GM18909 (cell line): Measurements from ENCODE around the gene NXF1.
A peak's percentile ranks its signal among the peaks of the same experiment; 100 is the strongest.
"Not testable (repeated sequence)": the region's sequence is repeated elsewhere in the genome, so short reads cannot be mapped to it uniquely, and the experiment has no call there.

Experiments used
- ATAC-seq: cut with Tn5 transposase; IDR thresholded peaks from one replicate; pipeline ENCODE4 v1.9.1; 2021; ENCODE audit warnings: mild to moderate bottlenecking; ENCODE audit not compliant: unreplicated experiment, poor library complexity

Gene NXF1

GRCh38 chr11:62788991-62789390 is 16.2 kb downstream of the NXF1 start:
- no peak for ATAC-seq

DNA sequence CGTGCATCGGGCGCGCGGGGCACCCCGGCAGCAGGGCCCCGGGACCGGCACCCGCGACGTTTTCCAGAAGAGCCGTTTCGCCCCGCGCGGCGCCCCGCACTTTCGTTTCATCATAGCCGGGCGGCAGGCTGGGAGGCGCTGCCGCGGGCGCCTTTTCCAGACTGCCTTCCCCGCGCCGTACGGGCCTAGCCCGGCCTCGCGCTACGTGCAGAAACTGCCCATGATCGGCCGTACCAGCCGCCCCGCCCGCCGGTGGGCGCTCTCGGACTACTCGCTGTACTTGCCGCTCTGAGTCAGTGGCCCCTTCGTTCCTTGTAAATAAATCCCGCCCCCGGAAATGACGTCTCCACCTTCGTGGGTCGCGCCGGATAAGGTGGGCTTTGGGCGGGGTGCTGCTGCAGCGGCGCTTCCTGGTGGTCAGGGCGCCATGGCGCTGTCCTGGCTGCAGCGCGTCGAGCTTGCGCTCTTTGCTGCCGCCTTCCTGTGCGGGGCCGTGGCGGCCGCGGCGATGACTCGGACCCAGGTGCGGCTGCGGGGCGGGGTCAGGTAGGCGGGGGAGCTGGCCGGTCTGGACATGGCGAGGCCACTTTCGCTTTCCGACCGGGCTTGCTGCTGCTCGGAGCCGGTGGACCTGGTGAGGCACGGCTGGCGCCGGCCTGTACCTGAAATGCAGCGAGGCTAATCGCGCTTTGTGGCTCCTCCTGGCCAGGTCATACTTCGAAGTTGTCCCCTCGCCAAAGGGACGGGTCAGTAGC is 18.1 kb downstream of the NXF1 start, which contains the start of gene TMEM179B:
Gene TMEM179B (plus strand): TSS at position 398 of the 755 bp plus-strand sequence. CDS start 30 bp downstream, at position 428.
- peak; percentile 65 for ATAC-seq

DNA sequence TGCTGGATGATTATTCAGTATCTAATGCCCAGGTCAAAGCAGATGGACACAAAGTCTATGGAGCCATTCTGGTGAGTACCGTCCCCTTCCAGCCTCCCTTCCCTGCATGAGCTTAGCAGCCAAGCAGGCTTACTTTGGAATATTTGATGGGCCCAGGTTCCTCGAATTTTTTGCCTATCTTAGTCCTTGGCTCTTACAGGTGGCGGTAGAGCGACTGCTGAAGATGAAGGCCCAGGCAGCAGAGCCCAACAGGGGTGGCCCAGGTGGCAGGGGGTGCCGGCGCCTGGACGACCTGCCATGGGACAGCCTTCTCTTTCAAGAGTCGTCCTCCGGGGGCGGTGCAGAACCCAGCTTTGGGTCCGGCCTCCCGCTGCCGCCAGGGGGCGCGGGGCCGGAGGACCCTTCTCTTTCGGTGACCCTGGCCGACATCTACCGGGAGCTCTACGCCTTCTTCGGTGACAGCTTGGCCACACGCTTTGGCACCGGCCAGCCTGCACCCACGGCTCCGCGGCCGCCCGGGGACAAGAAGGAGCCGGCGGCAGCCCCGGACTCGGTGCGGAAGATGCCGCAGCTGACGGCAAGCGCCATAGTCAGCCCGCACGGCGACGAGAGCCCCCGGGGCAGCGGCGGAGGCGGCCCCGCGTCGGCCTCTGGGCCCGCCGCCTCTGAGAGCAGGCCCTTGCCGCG is 18.8 kb downstream of the NXF1 start:
- ATAC-seq: peak; percentile 66

- no peak for ATAC-seq
Measured at GRCh38 chr11:62782753-62783152, 22.5 kb downstream of the NXF1 start.

DNA sequence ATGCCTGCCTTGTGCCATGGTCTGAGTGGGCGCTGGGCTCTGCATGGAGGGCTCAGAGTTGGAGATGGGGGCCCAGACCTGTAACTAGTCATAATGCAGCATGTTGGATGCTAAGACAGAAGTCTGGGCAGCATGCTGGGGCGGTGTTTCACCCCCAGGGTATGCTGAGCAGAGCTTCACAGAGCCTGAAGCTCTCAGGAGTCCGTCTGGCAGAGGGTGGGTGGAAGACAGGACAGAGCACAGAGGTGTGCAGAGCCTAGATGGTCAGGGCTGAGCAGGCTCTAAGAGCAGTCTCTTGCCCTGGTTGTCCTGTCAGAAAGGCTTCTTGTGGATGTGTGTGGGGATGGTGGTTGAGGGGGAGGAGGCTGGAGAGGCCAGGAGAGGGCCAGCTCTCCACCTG is 26.8 kb downstream of the NXF1 start:
- ATAC-seq: no peak

DNA sequence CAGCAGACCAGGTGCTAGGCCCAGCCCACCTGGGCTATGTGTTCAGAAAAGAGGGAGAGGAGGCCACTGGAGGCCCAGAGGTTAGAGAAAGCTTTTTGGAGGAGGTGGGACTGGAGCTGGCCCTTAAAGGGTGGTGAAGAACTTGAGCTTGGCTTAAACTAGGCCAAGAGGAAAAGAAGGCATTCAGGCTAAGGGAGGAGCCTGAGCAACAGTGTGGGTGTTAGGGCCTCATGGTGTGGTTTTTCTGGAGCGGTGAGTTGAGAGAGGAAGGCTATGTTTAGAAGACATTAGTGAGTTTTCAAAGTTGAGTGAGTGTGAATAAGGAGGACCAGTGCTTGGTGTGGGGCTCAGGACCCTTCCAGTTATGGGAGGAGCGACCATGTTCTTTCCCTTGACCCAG is 27.9 kb downstream of the NXF1 start:
- no peak for ATAC-seq

DNA sequence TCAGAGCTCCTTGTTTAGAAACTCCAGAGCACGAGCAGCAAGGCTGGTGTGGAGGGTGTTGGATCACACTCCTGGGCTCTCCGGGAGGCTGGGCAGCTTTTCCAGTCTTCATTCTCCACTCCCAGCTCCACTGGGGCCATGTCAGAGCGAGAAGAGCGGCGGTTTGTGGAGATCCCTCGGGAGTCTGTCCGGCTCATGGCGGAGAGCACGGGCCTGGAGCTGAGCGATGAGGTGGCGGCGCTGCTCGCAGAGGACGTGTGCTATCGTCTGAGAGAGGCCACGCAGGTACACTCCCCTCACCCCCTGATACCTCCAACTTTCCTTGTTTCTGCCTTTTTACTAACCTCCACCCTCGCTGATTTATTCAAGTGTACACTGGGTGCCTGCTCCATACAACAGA is 29.6 kb downstream of the NXF1 start:
- ATAC-seq: no peak

DNA sequence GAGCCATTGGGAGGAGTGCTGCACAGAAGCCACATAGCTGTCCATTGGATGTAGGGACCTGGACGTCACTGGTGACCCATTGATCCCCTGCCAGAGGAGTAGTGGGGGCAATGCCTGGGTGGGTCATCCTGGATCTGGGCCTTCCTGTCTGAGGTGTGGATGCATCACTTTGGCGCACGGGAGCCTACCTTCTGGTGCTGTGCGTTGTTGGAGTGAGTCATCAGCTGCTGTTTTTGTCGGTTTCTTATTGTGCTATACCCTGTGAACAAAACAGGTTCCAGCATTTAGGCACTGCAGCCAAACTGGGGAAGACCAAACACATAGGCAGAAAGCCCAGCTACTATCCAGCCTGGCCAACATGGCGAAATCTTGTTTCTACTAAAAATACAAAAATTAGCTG is 30.8 kb downstream of the NXF1 start:
- ATAC-seq: no peak

GRCh38 chr11:62771144-62772021 is 33.9 kb downstream of the NXF1 start, which contains the start of gene TAF6L:
TAF6L (plus strand) TSS chr11:62771396; CDS start chr11:62775784, 4,388 bp downstream.
- peak; percentile 79 for ATAC-seq

DNA sequence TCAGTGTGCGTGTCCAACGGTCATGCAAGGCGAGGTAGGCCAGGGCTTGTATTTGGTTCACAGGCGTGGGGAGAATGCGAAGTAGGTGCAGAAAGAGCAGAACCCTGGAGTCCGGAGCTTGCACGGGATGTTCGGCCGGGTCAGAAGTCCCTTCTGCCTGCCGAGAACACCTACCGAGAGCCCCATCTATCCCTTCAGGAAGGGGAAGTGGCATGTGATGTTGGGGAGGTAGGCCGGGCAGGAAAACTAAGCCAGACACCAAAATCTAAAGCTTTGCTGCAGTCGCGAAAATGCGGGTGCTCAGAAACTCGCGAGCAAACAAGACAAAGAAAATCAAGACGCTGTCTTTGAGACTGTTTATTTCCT is 34.5 kb downstream of the NXF1 start:
- ATAC-seq: peak; percentile 8

DNA sequence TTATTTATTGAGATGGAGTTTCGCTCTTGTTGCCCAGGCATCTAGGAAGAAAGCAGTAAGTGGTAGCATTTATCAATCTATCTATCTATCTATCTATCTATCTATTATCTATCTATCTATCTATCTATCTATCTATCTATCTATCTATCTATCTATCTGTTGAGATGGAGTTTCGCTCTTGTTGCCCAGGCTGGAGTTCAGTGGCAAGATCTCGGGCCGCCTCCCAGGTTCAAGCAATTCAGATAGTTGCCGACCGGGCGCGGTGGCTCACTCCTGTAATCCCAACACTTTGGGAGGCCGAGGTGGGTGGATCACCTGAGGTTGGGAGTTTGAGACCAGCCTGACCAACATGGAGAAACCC is 44.4 kb downstream of the NXF1 start:
- not testable (repeated sequence) for ATAC-seq

GRCh38 chr11:62757846-62758788 is 47.1 kb downstream of the NXF1 start:
- ATAC-seq: no peak

- ATAC-seq: no peak
Measured at GRCh38 chr11:62755086-62755615, 50.1 kb downstream of the NXF1 start.

DNA sequence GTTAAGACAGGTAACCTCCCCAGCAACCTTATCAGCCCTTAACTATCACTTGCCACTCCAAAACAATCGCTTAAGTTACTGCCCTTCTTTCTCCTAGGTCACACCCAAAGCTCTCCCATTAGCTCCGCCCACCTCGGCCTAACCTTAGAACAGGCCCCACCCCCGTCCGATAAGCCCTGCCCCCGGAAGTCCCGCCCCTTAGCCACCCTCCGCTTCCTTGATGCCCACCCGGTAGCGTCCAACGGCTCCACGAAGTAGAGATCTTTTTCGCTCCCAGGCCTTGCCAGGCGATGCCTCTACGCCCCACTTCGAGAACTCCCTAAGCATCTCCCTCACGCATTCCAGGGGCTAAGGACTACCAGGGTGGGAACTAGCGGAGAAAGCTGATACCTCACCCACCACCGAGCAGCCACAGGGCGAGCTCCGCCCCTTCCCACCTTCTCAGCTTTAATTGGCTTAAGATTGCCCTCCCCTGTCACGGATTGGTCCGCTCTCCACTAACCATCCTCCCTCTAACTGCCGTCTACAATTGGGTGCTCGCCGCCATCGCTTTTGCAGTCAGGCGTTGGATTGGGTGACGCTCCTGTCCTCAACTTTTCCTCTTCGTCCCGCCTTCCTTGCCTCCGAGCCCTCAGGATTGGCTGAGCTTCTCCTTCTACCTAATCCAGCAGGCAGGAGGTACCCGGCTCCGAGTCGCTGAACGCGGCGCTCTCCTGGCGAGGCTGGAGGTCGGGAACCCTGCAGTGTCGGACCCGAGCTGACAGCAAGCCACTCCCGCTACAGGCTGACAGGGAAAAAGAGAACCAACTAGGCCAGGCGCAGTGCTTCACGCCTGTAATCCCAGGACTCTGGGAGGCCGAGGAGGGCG is 51.3 kb downstream of the NXF1 start, which contains the start of gene ZBTB3:
Gene ZBTB3 (minus strand): TSS at position 425 of the 868 bp plus-strand sequence. CDS start 496 bp downstream, outside the sequence.
- peak; percentile 97 for ATAC-seq

GRCh38 chr11:62752994-62753735 is 52.1 kb downstream of the NXF1 start:
- no peak for ATAC-seq

- no peak for ATAC-seq
Measured at GRCh38 chr11:62752177-62752785, 53.0 kb downstream of the NXF1 start.

- not testable (repeated sequence) for ATAC-seq
Measured at GRCh38 chr11:62749931-62750330, 55.3 kb downstream of the NXF1 start.
